GM21529 (cell line): ENCODE data around the gene ARTN.

Experiments
- ATAC-seq: cut with Tn5 transposase; IDR thresholded peaks from one replicate; pipeline ENCODE4 v1.9.1; 2021; ENCODE audit not compliant: unreplicated experiment

Gene ARTN

DNA sequence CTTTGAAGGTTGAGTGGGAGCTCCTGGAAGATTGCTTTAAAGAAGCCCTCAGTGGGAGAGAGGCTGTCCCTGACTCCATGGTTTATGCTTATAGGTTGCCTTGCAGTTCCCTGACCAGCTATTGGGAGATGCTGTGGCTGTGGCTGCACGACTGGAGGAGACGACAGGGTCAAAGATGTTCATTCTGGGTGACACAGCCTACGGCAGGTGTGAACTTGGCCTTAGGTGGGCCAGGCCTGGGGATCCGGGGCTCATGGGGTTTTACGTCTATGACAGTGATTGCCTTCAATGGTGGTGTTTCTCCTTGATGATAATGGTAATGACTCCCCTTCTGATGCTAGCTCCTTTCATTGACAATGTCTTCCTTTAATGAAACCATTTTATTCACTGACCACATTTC, 36.9 kb downstream of the ARTN start:
- no peak for ATAC-seq

GRCh38 chr1:43970911-43971310, 37.3 kb downstream of the ARTN start:
- no peak for ATAC-seq

- ATAC-seq: no peak
Measured at GRCh38 chr1:43971336-43971980, 37.9 kb downstream of the ARTN start.

GRCh38 chr1:43973981-43974442, 40.4 kb downstream of the ARTN start:
- peak; percentile 0 for ATAC-seq

GRCh38 chr1:43974443-43975248, 41.0 kb downstream of the ARTN start, which contains the start of gene ATP6V0B:
Gene ATP6V0B (plus strand): TSS chr1:43974960. CDS start chr1:43975041, 81 bp downstream.
- peak; percentile 70 for ATAC-seq

DNA sequence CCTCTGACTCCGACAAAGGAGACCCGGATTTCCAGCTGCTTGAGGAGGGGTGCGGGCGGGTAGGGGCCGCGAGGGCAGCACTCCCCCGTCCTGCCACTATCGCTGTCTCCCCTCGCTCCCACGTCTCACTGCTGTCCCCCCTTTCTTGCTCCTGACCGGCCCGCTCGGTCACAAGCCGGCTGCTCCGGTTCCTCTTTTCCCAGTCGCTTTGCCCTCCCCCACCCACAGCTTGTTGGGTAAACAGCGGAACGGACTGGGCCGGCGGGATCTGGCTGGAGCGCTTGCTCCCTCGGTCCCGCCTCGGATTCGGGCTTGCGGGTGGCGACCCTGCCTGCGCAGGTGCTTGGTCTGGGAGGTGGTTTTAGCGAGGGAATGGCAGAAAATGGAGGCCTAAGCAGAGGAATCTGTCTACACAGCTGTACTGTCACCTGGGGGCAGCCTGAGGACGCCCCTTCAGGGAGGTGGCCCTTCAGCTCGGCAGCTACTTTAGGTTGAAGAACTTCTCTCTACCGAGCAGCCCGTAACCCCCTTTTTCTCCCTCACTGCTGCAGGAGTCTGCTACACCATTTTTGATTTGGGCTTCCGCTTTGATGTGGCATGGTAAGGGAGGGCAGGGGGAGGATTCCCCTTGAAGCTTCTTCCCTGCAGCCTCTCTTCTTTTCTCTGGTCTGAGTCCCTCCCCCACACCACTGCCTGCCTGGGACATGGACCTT, 41.8 kb downstream of the ARTN start:
- no peak for ATAC-seq

- no peak for ATAC-seq
Measured at GRCh38 chr1:43976045-43976444, 42.4 kb downstream of the ARTN start.

GRCh38 chr1:43976890-43977289, 43.3 kb downstream of the ARTN start:
- no peak for ATAC-seq

DNA sequence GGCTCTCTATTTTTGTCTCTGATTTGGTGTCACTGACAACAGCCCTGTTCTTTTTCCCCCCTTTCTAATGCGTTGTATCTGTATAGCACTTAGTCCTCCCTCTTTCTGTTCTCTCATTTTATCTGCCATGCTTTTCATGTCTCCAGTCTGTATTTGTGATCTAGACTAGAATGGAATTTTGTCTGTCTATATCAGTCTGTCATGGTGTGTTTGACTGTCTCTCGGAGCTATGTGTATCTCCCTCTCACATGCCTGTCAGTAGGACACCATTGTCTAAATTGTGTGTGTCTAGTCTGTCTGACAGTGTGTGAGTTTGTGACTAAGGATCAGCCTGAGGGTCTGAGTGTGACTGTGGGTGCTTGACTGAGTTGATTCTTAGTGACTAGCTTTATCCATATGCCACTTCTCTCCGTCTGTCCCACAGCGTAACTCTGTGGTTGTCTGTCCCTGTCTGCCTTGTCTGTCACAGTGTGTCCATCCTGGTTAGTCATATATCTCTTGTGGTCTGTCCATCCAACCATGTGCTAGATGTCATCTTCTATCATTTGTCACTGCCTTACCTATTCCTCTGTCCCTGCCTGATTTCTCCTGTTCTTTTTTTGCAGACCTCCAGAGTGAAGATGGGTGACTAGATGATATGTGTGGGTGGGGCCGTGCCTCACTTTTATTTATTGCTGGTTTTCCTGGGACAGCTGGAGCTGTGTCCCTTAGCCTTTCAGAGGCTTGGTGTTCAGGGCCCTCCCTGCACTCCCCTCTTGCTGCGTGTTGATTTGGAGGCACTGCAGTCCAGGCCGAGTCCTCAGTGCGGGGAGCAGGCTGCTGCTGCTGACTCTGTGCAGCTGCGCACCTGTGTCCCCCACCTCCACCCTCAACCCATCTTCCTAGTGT, 44.0 kb downstream of the ARTN start:
- no peak for ATAC-seq

DNA sequence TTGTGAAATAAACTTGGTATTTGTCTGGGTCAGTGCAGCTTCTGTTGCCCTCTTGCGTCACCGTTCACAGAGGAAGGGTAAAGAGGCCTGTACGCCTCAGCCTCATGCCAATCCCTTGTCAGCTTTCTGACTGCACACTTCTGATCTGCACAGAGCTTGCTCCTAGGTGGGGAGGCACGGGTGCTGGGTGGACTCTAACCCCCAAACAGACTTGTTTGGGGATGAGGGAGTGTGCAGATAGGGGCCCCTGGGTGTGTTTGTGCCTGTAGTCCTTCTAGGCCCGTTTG, 44.6 kb downstream of the ARTN start:
- no peak for ATAC-seq

GRCh38 chr1:43978551-43979260, 45.1 kb downstream of the ARTN start, which contains the start of gene B4GALT2:
Gene B4GALT2 (plus strand): TSS chr1:43979210. CDS start chr1:43981161, 1,951 bp downstream.
- no peak for ATAC-seq

GRCh38 chr1:43979261-43979527, 45.6 kb downstream of the ARTN start:
- no peak for ATAC-seq

DNA sequence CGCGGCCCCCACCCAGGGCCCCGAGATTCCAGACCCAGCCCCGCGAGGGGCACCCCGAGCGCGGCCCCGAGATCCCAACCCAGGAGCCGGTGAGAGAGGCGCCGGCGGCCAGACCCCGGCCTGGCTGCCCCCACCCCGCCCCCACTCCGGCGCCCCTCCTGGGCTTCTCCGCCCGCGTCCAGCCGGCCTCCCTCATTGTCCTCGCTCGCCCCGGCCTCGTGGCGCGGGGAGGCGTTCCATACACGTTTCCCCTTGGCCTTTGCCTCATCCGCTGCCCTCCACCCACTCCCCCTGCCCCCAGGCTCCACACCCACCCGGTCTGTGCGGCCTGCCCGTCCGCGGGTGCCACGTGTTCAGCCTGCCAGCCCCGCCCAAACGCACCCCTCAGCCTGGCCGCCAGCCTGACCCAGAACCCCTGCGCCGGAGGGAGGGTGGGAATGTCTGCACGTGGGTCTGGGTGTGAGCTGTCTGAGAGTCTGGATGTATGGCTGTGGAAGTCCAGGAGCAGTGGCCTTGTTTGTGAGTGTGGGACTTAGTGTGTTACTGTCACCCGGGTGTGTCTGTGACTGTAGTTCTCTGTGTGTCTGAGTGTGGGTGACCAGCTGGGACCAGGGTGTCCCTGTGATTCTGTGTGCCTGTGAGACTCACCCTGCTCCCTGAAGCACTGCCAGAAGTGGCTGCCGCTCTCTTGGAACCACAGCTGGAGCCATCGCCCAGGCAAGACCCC, 46.1 kb downstream of the ARTN start:
- no peak for ATAC-seq

DNA sequence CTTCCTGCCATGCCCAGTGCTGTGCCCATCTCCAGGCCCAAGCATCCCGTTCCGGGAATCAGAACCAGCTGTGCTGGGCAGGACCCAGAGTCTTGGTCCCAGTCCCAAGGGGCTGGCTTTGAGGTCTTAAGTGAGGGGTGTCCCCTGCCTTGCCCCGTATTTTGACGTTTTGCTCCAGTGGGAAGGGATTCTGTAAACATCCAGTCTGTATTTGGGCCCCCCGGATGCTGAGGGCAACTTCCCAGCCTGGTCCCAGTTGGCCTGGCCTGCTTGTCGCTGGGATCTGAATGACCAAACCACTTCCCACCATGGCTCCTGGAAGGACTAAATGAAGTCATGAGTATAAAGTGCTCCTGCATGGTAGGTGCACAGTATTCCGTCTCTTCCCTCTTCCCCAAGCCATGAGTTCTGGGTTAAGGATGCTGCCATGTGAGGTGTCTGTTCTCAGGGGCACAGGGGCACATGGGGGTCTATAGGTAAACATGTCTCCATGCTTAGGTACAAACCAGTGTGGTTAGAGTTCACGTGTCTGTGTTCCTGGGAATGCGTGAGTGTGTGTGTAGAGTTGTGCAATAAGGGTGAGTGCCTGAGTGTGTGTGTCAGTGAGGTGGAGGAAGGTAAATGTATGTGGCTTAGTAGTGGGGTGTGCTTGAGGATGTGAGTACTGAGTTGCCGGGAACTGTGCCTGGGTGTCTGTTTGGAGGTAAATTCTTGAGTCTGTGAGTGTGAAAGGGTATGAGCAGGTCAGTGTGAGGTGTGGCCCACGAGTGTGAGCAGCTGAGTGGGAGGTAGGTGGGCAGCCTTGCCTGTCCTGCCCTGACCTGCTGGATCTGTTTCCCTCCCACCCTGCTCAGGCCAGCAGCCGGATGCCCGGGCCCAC, 46.9 kb downstream of the ARTN start:
- no peak for ATAC-seq

- ATAC-seq: no peak
Measured at GRCh38 chr1:43981135-43981491, 47.5 kb downstream of the ARTN start.

GRCh38 chr1:43981636-43982035, 48.0 kb downstream of the ARTN start:
- ATAC-seq: no peak

GRCh38 chr1:43982241-43982640, 48.6 kb downstream of the ARTN start:
- ATAC-seq: no peak

DNA sequence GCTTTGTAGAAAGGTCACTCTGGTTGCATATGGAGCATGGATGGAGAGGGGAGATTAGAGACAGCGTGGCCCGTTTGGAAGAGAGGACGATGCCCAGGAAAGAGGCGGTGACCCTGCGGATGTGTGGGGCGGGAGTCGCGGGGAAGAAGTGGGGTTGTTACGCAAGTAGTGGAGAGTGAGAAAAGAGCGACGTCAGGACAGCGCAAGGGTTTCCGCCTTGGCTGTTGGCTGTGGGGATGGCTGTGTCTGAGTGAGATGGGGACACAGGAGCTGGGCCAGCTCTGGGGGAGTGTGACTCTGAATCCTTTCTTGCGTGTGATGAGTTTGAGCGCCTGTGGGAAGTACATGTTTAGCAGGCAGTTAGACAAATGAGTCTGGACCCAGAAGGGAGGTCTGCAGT, 49.2 kb downstream of the ARTN start:
- ATAC-seq: no peak
